Posterior cingulate gyrus (tissue), 11 donors: Measurements from ENCODE around the gene LPCAT1.

Experiments used
- DNase-seq, 10 donors: peaks; one replicate each; pipeline versions ENCODE4 v3.0.0 to v3.0.0-alpha.2; 2020 to 2021; ENCODE audit warnings: mixed read lengths in 3 of 10
- intact Hi-C: fragments of 100-400 bp; cut with DNase I; formaldehyde crosslinking; loops from one replicate; pipeline ENCODE4 v1.15.1; 2023

The LPCAT1 gene

DNA sequence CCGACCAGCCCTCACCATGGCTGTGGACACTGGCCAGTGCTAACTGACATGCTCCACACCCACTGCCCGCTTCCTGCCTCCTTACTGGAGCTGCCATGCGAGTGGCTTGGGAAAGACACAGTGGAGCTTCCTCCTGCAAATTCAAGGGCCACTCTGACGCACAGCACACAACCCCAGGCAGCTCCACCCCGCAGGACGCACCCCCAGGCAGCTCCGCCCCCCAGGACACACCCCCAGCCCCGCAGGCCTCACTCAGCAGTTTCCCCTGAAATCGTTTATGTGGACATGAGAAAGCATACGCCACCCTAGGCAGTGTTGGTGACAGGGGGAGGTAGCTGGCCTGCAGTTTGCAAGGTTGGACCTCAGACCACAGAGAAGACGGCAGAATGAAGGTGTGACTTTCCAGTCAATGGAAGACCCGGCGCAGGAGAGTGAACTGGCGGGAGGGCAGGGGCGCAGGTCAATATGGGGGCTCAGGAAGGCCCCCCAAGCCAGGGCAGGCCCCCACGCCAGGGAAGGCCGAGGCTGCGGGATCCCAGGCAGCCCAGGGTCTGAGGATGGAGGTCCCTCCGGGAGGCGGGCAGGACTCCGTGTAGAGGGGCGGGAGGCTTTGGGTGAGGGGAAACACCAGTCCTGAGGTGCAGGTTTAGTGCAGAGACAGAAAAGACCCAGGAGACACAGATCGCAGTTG is 21.6 kb downstream of the LPCAT1 start:
- intact Hi-C loops: no loop called here
- no peak for DNase-seq

DNA sequence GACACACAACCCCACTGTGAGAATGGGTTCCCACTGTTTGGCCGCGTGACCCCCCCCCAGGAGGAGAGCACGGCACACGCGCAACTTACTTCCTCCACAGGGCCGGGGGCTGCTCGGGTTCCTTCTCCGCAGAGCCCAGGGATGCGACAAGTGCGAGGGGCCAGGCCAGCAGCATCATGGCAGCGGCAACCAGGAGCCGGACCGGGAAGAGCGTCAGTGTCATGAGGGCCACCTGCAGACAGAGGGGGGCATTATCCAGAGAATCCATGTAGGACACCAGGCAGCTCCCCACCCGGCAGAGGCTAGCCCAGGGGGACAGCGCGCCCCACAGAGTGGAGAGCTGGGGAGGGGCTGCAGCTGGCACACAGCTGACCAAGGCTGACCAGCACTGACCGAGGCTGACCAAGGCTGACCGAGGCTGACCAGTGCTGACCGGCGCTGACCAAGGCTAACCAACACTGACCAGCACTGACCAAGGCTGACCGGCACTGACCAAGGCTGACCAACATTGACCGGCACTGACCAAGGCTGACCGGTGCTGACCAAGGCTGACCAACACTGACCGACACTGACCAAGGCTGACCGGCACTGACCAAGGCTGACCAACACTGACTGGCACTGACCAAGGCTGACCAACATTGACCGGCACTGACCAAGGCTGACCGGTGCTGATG is 22.3 kb downstream of the LPCAT1 start:
- intact Hi-C loops: no loop called here
- DNase-seq: no peak

DNA sequence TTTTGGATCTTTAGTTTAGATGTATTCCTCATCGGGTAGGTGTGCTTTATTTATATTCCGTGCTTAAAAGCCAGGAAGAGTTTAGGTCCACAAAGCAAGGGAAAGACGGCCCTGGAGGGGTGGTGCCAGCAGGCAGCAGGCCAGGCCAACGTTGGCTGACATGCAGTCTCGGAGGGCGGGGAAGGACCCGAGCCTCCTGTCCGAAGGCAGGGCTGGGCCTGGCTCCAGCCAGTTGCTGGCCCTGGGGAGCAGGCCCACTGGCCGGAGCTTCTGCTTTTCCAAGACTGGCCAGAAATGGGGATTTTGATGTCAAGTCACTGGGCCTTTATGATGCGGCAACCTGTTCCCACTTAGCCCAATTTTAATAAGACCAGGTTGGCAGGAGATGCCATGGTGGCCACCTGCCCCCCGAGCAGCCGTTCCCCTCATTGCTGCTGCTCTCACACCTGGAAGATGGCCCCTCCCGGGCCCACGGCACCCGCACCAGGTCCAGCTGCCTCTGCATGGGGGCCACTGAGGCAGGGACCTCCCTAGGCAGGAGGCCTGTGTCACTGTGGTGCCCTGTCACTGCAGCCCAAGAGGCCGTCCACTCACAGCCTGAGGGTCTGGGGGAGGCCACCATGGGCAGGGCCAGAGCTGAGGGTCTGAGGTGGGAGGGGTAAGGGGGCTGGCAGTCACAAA is 23.2 kb downstream of the LPCAT1 start:
- DNase-seq: peak in 3 of 10 donors; percentile 42 to 46 (median 46)
- intact Hi-C loops: no loop called here

DNA sequence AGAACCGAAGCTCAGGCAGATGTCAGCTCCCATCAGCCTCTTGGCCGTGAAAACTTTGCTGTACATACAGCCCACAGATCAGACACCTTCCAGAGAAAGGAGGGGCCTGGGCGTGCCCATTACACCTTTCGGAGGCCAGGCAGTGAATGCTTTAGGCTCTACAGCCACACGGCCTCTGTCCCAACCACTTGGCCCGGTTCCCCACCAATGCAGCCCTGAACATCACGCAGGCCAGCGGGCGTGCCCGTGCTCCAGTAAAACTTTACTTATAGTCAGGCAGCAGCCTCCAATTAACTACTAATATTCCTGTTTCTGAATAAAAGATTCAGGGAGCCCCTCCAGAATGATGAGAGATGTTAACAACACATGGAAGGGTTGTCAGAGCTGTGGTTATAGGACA is 23.9 kb downstream of the LPCAT1 start:
- intact Hi-C loops: no loop called here
- DNase-seq: no peak

DNA sequence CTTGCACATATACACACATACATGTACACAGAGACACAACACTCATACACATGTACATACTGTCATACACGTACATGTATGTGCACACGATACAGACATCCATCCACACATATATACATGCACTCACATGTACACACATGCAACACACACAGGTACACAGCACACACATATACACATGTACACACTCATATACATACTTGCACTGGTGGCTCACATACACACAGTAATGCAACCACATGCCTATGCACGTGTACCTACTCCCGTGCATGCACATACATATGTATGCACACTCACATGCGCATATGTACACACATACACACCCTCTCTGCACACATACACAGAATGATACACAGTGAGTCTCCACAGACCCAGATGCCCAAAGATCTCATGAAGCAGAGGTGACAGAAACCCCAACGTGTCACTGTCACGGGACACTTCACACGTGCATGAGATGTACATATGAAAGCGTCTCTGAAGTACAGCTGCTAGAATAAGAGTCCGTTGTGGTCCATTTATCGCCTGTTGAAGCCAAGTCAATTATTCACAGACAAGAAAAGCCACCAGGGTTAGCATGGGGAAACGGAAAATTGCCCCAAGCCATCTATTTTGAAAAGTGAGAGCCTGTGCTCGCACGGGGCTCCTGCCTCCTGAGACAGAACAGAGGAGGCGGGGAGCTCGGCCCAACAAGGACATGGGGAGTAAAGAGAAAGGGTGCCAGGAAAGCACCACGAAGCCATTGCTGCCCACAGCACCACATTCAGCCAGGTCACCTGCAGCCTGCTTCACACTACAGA is 24.9 kb downstream of the LPCAT1 start:
- intact Hi-C loops: no loop called here
- no peak for DNase-seq

DNA sequence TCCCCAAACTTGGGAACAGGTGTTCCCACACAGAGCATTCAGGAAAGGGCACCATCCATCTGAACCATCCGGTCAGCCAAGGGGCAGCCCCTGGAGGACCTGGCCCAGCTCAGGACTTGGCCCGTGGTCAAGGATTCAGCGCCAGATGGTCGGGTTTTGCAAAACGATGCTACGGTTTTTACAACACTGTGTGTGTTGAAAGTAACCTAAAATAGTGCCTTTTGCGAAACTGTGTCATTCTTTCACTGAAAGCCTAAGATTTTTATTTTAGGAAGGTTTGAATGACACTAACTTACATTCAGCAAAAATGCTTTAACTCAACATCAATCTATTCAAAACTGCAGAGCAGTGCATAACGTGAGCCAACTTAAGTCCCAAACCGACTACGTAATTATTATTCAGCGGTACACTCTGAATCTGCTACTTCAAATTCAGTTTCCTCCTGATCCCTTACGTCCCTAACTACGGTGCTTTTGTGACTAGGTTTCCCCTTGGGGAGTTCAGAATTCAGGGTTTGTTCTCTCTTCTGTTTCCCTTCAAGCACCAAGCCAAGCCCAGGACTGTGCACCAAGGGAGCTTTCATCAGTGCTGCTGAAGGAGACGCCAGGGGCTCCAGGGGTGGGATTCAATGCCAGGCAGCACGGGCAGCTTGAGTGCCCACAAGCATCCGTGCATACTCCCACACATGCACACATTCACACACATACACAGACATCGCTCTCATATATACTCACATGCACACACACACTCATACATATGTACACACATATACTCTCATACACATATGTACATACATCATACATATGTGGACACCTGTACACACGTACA is 25.8 kb downstream of the LPCAT1 start:
- intact Hi-C loops: no loop called here
- DNase-seq: no peak

DNA sequence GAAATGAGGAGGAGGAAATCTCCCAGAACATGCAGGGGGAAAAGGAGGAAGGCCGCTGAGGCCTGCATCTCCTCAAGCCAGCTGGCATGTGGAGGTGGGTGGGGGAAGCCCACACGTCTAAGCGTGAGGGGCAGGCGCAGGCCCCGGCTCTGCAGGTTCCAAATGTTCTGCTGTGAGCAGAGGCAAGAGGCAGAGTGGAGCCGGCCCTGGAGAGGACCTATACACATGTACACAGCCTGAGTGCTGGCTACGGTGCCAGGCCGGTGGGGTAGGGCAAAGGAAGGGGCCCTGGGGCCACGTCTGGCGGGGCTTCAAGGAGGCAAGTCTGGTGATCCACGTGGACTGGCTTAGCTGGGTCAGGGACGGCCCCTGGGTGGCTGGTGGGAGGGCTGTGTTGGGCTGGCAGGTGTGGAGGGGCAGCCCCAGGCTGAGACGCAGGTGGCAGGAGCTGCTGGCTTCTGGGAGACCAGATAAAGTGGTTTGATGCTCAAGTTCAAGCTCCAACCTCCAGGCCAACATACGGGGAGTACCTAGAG is 26.4 kb downstream of the LPCAT1 start:
- peak in 4 of 10 donors; percentile 24 to 89 (median 60) for DNase-seq
- intact Hi-C loops: no loop called here

DNA sequence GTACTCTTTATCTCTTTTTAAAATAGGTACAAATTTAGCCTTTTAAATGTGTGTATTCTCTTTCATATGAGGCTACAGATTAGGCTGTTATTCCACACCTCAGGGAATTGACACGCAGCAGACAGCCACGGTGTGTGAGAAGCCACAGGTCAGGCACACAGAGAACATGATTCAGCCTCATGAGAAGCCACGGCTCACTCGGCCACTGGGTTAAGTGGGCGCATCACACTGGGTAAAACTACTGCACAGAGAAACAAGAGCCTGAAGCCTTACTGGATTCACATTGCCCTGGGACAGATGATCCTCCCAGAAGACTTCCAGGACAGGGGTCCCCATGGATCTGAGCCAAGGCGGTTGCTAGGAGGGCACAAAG is 28.2 kb downstream of the LPCAT1 start:
- DNase-seq: no peak
- intact Hi-C loops: no loop called here

DNA sequence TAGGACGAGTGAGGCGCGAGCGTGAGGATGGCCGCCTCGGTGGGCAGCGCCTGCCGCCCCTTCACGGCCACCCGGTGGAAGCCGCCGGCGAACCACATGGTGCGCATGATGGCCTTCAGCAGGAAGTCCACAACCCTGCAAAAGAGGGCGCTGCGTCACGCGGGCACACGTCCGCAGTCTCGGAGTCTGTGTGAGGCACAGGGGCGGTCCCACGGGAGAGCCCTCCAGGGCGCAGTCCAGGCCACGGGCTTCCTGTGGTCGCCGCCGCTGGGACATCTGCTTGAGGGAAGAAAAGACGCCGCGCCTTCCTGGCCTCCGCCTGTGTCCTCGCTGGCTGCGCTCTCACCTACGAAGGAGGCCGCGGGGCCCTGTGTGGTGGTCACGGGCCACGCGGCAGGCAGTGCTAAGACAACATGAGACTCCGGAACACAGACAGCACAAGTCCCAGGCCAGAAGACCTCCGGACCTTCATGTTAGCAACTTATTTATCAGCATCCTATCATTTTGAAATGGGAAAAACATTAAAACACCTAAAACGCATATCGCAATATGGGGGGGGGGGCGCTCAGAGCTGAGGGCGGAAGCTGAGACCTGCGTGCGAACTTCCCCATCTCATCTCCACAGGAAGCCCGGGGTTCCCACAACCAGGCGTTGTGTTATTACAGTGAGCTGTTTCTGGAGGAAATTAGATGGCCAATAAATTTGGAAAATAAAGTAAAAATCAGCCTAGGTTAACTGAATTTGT is 28.8 kb downstream of the LPCAT1 start:
- no peak for DNase-seq

DNA sequence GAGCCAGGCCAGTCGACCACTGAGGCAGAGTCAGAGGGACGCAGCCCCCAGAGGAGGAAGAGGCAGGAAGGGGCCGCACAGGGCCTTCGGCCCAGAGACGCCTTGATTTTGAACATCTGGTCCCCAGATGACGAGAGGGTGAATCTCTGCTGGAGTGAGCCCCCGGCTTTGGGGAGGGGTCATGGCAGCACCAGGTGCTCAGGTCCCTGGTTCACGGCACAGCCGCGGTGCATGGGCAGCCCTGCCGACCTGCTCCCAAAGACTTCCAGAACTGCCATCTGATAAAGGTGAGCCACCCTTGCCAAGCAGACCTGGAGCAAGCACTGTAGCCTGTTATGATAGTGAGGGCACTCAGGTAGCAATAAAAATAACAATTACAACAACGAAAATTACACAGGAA is 29.8 kb downstream of the LPCAT1 start:
- intact Hi-C loops: no loop called here
- DNase-seq: no peak

More for the DNA sequence above, 28.8 kb downstream of the LPCAT1 start:
- intact Hi-C loops: no loop called here

DNA sequence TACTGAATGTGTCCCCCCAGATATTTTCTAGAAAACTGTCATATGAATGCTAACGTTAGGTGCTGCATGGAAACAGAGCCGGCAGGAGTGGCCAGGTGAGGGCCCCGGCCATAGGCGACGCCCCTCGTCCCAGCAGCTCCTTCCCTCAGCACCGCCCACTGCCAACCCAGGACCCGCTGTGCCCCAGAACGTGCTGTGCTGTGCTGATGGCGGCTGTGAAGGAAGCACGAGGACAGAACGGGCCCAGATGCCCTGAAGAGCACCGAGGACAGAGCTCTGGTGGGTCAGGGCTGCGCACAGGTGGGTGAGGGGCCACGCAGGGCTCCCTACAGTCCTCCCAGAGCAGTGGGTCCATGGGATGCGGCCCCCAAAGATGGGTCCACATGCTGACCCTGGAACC is 30.3 kb downstream of the LPCAT1 start:
- intact Hi-C loops: no loop called here
- DNase-seq: no peak

DNA sequence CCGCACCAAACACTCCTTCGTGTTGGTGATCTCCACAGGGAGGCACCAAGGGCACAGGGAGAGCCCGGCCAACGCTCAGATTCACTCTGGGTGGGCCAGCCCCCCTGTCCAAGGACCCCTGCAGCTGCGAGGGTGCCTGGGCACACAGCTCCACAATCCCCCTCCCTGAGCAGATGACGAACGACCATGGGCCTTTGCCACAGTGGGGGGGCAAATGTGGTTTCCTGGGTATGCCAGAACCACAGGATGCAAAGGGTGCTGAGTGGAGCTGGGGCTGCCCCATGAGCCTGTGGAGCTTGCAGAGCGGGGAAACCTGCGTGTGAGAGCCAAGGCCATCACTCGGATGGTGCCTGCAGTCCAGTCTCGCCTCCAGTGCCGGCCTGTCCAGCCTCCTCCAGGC is 31.0 kb downstream of the LPCAT1 start:
- no peak for DNase-seq
- intact Hi-C loops: no loop called here

DNA sequence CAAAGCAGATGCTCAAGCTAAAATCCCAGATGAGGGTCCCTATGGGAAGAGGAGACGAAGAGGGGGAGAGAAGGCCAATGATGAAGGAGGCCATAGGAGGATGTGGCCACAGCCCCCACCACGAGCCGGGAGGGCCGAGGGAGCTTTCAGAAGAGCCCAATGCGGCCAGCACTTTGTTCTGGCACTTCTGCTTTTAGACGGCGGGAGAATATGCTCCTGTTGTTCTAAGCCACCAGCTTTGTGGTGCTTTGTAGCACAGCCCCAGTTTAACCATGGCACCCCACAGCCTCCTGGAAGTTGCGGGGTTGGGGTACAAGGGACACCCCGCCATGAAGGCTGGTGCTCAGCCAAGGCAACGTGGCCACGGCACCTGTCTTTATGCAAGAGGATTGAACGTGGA is 33.4 kb downstream of the LPCAT1 start:
- intact Hi-C loops: no loop called here
- no peak for DNase-seq

DNA sequence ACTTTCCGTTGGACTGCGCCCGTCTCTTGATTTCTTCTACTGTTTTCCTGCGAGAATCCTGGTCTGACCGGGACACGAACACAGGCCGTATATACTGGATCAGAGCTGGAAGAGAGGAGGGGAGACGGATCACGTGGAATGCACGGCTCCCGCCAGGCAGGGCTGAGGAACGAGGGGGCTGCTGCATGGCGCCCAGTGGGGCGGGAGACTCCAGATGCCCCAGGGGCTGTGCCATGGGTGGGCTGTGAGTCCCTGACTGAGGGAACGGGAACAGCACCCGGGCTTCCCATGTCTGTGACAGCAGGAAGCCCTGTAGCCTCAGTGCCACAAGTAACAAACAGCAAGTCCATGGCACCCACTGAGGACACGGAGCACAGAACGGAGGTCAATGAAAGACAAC is 34.0 kb downstream of the LPCAT1 start:
- no peak for DNase-seq
- intact Hi-C loops: no loop called here

DNA sequence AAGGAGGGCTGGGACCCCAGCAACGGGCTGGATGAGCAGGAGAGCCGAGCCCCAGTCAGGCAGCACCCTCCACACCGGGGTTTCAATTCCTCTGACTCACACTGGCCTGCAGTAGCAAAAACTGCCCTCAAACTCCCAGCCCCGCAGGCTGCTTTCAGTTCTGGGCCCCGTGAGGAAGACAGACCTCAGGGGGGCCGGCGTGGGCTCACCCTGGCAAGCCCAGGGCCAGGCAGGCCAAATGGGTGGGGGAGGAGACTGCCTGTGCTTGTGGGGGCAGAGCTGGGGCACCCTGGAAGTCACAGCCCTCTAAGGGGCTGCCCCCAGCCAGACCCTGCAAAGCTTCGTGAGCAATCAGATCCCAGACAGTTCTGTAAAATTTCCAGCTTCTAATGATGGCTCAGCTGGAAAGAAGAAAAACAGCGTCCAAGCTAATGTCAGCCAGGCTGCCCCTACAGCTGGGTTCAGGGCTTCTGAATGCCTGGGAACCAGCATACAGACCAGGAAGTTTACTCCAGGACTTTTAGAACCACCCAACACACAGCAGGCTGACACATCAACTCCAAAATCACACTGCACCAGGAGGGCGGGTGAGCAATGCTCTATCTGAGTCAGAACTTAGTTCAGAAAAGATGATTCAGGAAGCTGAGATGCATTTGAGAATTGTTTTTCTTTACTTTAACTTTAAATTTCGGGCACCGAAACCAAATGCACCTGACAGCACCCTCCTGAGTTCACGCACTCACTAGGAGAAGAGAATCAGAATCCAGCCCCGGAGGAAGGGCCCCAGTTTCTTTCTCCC is 34.7 kb downstream of the LPCAT1 start:
- no peak for DNase-seq
- intact Hi-C loops: no loop called here

DNA sequence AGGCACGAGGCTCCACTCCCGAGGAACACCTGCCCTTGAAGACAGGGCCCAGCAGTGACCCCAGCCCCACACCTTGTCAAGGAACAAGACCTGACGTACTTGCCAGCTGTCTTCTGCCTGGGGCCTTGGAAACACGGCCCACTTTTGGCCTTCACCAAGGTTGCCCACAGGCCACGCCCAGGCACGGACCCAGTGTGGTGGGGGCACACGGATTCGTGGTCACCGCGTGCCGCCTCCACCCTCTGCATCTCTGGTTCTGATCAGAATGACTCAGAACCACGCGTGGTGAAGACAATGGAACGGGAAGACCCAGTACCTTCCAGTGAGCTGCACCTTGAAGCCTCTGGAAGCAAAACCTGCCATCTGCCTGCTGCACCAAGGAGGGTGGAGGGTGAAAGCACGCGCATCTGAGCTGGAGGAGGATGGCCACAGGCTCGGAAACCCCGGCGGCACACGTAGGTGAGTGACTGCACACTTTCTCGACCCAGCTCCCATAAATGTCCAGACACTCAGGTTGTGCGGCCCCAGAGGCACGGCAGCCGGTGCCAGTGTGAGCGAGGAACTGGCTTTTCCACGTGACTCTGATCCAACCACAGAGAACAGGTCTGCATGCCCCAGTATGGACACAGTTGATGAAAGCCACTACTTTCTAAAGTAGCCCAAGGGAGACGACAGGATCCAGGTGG is 36.5 kb downstream of the LPCAT1 start:
- DNase-seq: no peak
- intact Hi-C loops: no loop called here

DNA sequence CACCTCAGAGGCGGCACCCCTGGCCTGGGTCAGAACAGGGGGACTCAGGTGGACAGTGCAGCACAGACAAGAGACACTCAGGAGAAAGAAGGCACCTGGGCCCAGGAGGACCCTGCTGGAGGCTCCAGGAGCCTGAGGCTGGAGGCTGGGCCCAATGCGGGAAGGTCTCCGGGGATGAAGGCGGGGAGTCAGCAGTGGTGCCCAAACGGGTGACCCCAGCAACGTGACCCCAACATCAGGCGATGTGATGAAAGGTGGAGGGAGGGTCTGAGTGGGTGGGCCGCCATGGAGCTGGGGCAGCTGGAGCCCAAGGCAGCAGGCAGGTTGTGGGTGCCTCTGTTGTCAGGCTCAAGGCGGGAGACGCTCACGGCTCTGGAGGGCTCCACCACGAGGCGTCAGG is 37.5 kb downstream of the LPCAT1 start:
- no peak for DNase-seq
- intact Hi-C loops: no loop called here

DNA sequence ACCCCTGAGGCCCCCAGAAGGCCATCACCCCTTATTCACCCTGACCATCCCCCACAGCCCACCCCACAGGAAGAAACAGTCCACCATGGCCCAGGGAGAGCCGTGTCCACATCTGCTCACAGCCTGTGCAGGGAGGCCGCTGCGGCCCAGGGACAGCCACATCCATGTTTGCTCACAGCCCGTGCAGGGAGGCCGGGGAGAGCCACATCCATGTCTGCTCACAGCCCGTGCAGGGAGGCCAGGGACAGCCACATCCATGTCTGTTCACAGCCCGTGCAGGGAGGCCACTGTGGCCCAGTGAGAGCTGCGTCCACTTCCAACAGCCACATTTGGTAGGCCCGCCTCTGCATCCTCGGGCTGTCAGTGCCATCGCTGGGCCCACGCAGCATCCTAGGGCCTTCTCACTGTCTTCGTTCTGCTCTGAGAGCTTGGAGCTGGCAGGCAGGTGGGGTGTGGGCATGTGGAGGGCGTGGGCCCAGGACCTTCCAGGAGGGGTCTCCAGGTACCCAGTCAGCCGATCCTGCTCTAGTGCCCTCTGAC is 38.1 kb downstream of the LPCAT1 start:
- DNase-seq: peak in 2 of 10 donors; percentile 89 to 91
- intact Hi-C loops: no loop called here
